GM11168 (cell line): ENCODE data around the gene MDP1.
"Not testable (repeated sequence)": the region's sequence is repeated elsewhere in the genome, so short reads cannot be mapped to it uniquely, and the experiment has no call there.

Source experiments
- in situ Hi-C: fragments of 300-500 bp; cut with MboI; formaldehyde crosslinking; loops from one replicate; pipeline ENCODE4 v1.12.0; 2022; ENCODE audit warnings: low sequenced_read_pairs; ENCODE audit not compliant: unreplicated experiment

The MDP1 gene

DNA sequence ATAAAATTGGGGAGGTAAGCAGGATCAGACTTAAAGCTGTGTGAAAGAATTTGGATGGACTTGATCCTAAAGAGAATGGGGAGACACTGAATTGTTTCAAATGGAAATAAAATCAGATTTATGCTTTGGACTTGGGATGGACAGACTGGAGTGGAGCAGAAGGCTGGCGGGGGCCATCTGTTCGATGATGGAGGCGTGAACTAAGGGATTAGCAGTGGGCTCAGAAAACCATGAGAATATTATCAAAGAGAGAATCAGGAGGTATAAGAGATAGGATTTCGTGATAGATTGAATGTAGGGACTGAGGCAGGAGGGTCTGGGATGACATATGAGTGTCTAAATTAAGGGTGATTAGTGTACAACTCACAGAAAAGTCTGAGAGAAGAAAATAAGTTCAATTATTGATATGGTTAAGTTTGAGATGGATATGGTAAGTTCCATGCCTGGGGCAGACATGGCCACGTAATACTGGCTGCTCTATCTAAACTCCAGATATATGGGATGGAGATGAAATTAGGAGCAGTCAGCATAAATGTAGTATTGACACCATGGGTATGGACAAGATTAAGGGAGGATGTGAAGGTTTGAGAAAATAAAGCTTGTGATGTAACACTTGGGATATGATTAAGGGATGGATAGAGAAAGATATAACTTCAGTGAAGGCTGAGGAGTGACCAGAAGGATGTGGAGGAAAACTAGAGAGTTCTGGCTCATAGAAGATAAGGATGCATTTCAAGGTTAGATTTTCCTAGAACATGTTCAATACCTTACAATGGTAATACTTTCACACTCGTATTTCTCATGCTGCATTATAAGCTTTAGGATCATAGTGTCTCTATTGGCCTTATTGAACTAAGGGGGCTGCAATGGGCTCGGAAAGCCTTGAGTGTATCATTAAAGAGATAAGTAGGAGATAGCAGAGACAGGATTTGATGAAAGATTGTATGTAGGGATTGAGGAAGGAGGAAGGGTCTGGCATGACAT, 11.4 kb downstream of the MDP1 start:
- in situ Hi-C loops = no loop called here

DNA sequence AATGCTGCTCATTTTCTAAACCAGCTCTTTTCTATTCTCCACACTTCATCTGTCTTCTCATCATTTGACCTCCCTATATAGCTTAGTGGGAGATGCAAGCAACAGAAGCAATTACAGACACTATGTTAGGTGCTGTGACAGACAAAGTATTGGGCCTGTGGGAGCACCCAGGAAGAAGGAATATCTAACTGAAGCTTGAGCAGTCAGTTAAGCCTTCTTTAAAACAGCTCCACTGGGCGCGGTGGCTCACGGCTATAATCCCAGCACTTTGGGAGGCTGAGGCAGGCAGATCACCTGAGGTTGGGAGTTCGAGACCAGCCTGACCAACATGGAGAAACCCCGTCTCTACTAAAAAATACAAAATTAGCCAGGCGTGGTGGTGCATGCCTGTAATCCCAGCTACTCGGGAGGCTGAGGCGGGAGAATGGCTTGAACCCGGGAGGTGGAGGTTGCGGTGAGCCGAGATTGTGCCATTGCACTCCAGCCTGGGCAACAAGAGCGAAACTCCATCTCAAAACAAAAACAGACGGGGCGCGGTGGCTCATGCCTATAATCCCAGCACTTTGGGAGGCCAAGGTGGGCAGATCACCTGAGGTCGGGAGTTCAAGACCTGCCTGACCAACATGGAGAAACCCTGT, 12.5 kb downstream of the MDP1 start:
- in situ Hi-C loops = not testable (repeated sequence)

DNA sequence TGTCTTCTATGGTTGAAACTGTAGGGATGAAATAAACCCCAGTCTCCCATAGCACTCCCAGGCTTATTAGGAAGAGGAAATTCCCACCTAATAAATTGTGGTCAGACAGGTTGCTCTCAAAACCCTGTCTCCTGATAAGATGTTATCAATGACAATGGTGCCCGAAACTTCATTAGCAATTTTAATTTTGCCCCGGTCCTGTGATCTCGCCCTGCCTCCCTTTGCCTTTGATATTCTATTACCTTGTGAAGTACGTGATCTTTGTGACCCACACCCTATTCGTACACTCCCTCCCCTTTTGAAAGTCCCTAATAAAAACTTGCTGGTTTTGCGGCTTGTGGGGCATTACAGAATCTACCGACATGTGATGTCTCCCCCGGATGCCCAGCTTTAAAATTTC, 13.3 kb downstream of the MDP1 start:
- in situ Hi-C loops = not testable (repeated sequence)

DNA sequence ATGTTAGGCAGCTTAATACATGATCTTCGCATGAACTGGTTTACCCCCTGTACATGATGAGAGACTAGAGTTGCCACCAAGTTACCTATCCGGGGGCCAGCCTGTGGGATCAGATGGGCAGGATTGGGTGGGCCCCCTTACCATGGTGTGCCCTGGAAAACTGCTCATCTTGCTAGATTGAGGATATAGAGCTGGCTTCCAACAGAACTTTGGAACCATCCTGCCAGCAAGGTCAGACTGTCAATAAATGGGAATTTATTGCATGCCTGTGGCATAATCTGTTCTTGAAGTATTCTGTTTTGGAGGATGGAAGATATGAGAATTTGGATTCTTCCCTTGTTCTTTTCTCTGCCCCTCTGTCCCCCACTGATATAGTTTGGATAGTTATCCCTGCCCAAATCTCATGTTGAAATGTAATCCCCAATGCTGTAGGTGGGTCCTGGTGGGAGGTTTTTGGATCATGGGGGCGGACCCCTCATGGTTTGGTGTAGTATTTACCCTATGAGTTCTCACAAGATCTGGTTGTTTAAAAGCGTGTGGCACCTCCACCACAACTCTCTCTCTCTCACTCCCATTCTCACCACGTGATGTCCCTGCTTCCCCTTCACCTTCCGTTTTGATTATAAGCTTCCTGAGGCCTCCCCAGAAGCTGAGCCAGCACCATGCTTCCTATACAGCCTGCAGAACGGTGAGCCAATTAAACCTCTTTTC, 16.9 kb downstream of the MDP1 start:
- in situ Hi-C loops = no loop called here

DNA sequence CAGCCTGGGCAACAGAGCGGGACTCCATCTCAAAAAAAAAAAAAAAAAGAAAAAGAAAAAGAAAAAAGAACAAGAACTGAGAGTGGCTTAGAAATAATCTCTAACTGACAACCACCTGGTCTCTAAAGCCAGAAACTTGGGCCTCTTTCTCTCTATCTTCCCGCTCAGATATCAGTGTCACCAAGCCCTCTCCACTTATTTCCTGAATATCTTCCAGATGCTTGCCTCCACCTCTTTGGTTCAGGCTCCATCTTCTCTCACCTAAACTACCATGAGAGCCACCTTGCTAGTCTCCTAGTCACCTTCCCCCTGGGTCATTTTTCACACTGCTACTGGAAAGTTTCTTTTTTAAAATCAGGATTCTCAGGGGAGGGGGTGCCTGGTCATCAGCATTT, 18.8 kb downstream of the MDP1 start:
- in situ Hi-C loops = no loop called here

DNA sequence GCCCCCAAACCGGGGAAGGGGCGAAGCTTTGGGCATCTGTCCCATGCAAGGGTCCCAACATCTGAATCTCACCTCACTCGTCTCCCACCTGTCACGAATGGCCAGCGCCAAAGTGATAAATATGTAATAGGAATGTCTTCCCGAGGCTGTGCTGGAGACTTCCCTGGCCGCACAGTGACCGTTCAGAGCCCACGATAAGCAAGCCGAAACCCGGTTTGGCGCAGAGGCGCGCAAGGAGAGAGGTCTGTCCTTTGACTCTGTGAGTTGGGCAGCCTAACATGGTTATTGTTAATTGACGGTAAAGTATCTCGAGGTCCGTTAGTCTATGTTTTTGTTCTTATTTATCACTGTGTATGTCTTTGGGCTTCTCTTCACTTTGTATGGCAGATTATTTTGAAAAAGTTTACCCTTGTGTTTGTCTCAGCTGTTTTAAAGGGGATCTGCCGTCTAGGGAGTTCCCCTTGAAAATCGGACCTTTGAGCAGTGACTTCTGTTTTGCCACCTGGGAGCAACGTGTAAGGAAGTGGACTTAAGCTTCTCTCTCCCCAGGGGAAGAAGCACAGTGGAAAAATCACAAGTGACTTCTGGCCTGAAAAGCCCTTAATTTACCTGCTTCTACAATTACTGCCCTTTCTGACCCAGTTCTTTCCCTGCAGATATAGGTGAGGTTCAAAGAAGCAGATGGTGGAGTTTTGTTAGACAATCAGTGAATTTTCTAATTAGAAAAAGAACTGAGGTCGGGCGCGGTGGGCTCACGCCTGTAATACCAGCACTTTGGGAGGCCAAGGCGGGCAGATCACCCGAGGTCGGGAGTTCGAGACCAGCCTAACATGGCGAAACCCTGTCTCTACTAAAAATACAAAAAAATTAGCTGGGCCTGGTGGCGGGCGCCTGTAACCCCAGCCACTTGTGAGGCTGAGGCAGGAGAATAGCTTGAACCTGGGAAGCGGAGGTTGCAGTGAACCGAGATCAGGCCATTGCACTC, 19.5 kb downstream of the MDP1 start:
- in situ Hi-C loops = no loop called here

DNA sequence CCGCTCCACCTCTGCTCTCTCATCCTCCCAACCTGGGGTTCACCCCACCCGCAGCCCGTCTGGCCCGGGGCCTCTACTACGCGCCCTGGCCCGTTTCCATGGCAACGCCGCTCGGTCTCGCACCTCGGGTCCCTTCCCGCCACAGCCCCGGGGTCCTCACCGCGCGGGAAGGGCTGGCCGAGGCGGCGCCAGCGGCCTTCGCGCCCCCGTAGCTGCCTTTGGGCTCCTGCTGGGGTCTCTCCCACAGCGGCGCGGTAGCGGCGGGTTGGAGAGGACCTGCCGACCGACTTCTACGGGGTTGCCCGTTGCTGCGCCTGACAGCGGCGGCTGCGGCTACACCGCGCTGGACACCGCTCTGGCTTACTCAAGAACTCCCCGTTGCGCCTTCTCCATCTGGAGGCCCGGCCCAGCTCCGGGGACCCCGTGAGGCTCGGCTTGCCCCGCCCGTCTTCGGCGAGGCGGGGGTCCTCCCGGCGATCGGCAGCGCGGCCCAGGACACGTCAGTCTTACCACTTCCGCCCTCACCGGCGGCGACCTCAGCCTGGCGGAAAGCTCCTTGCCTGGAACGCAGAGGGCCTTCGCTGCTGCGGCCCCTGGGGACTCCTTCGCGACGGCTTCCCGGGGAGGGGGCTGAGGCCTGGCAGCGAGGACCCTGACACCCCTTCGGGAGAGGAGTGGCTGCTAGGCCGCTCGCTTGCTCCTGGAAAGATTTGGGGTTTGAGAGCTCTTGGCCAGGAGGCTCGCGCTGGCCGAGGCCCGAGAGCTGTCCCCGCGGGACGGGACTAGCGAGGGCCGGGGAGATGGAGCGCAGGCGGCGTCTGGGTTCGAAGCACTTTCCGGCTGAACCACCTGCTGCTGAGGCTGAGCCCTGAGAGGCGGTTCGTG, 20.4 kb downstream of the MDP1 start, which contains the start of gene TM9SF1:
Gene TM9SF1, minus strand, starts transcription at position 256 of the 885 bp plus-strand sequence. CDS start 422 bp downstream, outside the sequence.
- in situ Hi-C loops = no loop called here

DNA sequence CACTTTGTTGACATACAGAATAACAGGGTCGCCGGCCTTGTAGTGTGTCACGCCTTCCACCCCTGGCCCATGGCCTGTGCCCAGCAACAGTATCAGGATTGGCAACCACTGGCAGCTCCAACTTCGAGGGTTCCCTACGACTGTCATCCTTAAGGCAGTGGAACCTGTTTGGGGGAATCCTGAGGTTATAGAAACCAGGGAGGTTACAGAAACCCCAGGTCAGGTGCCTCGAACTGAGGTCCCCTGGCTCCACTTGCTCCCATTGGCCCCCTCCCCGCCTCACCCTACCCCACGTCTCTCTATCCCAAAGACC, 21.0 kb downstream of the MDP1 start:
- in situ Hi-C loops = no loop called here

DNA sequence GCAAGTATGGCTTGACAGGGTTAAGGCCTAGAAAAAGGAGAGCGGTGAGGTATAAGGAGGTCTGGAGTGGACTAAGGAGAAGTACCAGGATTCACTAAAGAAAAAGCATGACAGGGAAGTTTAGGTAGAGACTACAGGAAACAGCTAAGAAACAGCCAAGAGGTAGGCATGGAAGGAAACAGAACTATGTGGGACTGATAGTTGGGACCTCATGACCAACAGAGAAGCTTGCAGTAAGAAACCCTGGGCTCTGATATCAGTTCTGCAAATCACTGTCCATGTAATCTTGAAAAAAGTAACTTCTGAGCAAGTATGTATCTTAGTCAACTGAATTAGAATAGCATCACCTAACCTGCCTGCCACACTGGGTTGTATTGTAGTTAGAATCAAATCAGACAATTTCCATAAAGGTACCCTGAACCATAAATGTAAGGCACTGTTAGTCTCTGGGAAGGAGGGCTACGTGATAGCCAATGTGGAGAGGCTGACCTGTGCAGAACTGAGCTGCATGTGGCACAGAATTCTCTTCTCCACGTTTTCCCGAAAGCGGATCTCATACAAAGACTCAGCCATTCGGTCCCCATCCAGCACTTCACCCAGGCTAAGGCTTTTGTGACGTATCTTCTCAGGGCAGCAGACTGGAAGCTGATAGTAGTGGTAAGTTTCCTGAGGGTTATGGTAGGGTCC, 21.5 kb downstream of the MDP1 start:
- in situ Hi-C loops = no loop called here

DNA sequence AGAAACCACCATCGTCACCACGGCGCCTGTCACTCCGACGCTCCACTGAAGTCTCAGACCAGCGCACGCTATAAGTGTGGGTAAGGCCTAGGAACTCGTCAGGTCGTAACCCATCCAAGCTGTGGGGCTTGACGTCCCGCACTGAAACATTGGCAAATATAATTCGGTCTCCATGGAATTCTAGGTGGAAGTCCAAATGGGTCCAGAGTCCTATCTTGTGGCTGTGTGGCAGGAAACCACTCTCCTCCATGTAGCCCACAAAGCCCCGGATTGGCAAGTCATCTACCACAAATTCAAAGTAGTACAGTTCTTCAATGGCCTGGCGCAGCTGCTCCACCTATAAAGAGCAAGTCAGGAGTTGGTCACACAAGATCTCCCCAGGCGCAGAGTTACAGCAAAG, 22.9 kb downstream of the MDP1 start:
- in situ Hi-C loops = no loop called here

DNA sequence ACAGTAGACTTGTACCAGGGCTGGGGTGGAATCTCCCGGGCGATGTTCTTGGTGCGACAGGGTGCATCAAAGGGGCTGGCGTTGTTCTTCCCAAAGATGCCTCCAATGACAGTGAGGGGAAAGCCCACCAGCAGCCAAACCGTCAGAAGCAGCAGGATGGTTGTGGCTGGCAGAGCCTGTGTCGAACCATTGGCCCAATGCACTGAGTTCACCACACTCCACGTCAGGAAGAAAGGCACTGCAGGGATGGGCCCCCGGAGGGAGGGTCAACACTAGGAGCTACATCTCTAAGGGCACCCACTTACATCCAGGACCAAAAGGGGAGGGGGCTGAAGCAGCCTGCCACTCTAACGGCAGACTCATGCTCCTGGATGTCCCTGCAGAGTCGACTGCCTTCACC, 25.4 kb downstream of the MDP1 start:
- in situ Hi-C loops = no loop called here

DNA sequence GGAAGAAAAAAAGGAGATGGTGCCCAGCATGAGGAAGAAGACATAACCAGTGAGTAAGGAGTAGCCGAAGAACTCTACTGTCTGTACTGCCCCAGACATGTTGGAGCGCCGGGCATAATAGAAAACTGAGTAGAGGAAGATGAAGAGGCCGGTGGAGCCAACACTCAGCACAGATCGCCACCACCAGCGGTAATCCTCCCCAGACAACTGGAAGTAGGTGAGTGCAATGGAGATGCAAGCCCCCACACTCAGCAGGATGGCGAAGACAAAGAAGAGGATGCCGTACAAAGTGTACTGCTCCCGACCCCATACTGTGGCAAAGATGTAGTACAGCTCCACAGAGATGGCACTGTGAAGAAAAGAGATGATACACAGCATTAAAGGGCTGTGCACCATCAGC, 26.4 kb downstream of the MDP1 start:
- in situ Hi-C loops = no loop called here

DNA sequence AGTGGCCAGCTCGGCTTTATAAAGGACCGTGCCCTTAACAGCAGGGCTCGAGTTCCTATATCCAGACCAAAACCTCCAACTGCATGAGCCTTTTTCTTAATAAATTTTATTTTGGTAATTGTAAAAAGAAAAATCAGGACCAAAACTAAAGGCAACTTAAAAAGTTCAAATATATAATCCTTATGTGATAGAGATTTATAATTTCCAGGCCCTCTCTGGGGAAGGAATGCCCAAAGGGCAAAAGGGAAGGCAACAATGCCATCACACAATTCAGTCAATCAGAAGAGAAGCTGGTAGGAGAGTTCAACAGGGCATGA, 26.8 kb downstream of the MDP1 start:
- in situ Hi-C loops = no loop called here

DNA sequence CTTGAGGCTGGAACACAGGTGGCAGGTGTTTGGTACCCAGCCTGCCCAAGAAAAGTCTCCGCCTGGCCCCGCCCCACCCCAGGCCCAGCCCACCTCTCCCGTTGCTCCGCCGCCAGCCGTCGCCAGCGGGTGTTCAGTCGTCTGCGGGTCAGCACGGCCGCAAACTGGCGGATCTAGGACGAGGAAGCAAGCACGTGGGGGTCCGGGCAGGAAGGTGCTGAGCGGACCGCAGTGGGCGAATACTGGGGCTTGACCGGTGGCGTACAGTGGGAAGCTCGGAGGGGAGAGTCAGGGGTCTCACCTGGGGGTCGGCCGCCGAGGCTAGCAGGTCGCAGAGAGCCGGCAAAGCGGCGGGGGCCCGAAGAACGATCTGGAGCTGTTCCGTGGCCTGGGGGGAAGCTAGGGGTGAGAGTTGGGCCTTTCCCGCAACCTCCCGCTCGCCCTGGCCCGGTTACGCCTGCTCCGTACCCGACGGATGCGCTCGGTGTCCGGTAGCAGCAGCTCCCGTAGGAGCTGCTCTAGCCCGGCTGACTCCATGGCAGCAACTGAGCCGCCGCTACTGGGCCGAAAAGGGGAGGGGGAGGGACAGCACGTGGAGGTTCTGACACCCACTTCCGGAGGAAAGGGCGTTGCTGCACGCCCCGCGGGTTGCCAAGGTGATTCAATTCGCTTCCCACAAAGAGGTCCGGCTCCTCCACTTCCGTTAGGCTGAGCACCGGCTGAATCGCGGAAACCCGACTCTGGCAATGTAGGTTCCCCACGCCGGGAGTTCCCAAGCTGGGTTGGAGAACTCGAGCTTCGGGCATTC, 27.4 kb downstream of the MDP1 start, which contains the start of gene IPO4:
Gene IPO4, minus strand, starts transcription at position 566 of the 808 bp plus-strand sequence. Its CDS starts 29 bp downstream, at position 537.
- in situ Hi-C loops = no loop called here

DNA sequence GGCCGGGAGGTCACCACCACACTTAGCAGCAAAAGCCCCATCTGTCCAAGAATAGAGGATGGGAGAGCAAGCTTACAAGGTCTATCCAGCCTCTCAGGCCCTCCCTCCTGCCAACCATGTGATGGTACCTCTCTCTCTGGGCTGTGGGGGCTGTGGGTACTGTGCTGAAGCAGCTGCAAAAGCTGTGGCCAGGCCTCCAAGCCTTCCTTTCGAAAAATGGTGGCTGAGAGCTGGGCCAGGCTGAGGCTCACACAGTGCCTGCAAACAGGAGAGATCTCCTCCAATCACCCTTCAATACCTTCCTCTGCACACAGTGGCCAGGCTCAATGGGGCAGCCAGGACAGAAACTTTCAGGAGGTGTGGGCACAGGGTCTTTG, 28.3 kb downstream of the MDP1 start:
- in situ Hi-C loops = no loop called here

DNA sequence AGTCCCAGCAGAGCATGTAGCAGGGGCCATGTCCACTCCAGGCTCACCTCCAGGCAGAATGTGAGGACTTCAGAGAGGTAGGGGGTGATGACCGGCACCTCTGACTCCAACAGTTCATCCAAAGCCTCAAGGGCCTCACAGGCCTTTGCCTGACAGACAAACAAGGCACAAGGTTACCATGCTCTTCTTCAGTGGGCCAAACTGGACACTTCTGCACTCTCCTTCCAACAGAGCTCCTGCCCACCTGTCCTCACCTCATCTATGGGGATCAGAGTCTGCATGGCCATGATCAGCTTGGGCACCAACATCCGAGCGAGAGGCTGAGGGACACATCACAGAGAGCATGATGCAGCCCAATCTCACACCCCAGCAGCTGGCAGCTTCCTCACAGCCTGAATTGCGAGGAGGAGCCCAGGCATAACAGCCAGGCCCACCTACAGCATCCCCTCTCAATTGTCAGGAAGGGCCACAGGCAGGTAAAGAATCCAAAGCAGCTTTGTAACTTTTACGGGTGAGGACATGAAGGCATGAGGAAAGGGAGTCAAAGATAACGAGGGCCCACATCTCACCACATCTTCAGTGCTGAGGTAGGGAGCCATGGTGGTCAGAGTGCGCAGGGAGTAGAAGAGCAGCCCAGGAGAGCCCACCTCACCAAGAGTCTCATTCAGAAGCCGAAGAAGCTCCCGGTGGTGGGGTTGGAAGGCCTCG, 28.9 kb downstream of the MDP1 start:
- in situ Hi-C loops = no loop called here

DNA sequence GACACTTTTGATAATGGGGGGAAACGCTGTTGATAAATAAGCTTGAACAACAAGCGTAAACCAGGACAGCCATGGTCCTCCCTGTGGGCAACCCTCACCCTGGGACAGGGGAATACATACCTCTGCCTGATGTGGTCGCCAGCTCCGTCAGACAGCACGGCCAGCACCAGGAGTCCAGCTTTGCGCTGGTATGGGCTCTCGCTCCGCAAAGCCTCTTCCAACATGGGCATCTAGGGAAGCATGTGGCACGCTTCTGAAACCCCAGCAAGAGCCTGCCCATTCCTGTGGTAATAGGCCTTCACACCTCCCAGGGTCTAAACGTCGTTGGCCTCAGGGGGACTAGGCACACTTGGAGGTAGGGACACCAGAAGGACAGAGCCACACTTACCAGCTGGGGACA, 30.1 kb downstream of the MDP1 start:
- in situ Hi-C loops = no loop called here
